NT2/D1 (cell line): ENCODE results near the gene PRKAG2.
"Not testable (repeated sequence)": the region's sequence is repeated elsewhere in the genome, so short reads cannot be mapped to it uniquely, and the experiment has no call there.

Experiments used
- DNase-seq: peaks from one replicate; pipeline ENCODE4 v3.0.0-alpha.2; 2011; ENCODE audit warnings: low read depth, low spot score
- H3K27me3 ChIP-seq: 2 replicates; pipeline ENCODE4 v1.6.0; 2011; ENCODE audit warnings: mild to moderate bottlenecking; ENCODE audit not compliant: insufficient read length, insufficient read depth
- H3K36me3 ChIP-seq: 2 replicates; pipeline ENCODE4 v1.6.1; 2011; ENCODE audit warnings: mild to moderate bottlenecking, low read length, mixed read lengths; ENCODE audit not compliant: insufficient read depth, insufficient read length
- H3K4me1 ChIP-seq: 2 replicates; pipeline ENCODE4 v1.5.1; 2011; ENCODE audit not compliant: insufficient read depth, insufficient read length
- H3K4me3 ChIP-seq: 2 replicates; pipeline ENCODE4 v1.5.1; 2011; ENCODE audit warnings: low read depth; ENCODE audit not compliant: insufficient read length
- H3K9ac ChIP-seq: 2 replicates; pipeline ENCODE4 v1.6.0; 2011; ENCODE audit warnings: low read depth; ENCODE audit not compliant: insufficient read length
- H3K9me3 ChIP-seq: 2 replicates; pipeline ENCODE4 v1.5.1; 2011; ENCODE audit warnings: mild to moderate bottlenecking, low read length; ENCODE audit not compliant: insufficient read depth
- SUZ12 ChIP-seq: IDR thresholded peaks from 2 replicates; pipeline ENCODE4 v1.6.1; 2011; ENCODE audit not compliant: insufficient read length, insufficient read depth; ENCODE audit errors: extremely low read depth
- YY1 ChIP-seq: IDR thresholded peaks from 2 replicates; pipeline ENCODE4 v1.6.1; 2011; ENCODE audit not compliant: insufficient read length, insufficient read depth
- ZNF274 ChIP-seq: IDR thresholded peaks from 2 replicates; pipeline ENCODE4 v1.6.1; 2011; ENCODE audit warnings: mild to moderate bottlenecking, low read depth, low read length

PRKAG2 gene

DNA sequence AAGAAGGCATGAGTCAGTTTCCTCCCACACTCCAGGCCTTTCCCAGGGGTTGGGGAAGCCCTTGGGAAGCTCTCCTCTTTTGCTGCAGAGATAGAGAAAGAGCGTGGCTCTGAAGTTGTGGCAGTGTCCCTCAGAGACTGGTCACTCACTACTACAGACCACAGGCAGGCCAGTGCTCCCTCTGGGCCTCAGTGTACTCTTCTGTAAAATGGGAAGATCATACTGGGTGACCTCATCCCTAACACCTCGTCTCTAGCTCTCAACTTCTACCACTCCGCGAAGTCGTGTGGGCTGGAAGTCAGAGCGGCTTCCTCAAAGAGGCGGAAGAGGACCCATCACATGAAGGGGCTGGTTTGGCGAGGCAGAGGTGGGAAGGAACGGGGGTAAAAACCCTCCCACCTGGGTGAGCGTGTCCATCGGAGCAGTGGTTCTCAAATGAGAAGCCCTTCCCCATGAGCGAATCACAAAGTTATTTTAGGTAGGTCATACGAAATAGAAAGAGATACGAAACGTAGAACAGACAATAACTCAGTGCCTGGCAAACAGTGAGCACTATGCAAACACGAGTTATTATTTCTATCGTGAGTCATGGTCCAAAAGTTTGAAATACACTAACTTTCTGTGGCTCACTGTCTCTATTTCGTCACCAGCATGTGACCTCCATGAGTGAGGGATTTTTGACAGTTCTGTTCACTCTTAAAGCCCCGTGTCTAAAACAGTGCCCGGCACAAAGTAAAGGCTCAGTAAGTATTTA, 32.7 kb downstream of the PRKAG2 start:
- TF ChIP-seq YY1 (no peak), SUZ12 (no peak), ZNF274 (no peak)
- no peaks in the 10 kb centered on the region for H3K36me3 ChIP-seq
- no peak overlapping the region for H3K9ac ChIP-seq
- H3K4me3 ChIP-seq, result no peak overlapping the region
- no peaks in the 10 kb centered on the region for H3K4me1 ChIP-seq
- H3K27me3 ChIP-seq, result no peaks in the 10 kb centered on the region
- DNase-seq, result no peak
- no peaks in the 10 kb centered on the region for H3K9me3 ChIP-seq

DNA sequence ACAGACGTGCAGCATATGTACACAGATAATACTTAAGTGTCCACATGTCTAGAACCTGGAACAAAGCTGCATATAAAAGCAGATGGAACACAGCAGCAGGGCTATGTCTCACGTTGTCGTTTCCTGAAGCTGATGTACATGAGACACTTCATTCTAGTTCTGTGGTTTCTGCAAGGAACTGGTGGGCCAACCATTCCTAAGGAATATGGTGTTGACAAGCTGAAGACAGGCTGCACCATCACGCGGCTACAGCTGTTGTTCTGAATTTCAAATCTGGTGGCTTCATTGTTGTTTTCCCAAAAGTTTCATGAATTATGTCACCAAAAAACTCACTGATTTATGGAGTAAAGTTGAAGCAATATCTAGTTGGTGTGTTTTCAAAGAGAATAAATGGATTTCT, 33.7 kb downstream of the PRKAG2 start:
- Histone ChIP-seq H3K9ac (no peak overlapping the region), H3K27me3 (no peaks in the 10 kb centered on the region), H3K4me3 (no peak overlapping the region), H3K36me3 (no peaks in the 10 kb centered on the region), H3K9me3 (no peaks in the 10 kb centered on the region), H3K4me1 (peaks cover 2% of the 10 kb centered on the region)
- no peak for TF ChIP-seq ZNF274
- TF ChIP-seq YY1, result no peak
- TF ChIP-seq SUZ12, result no peak
- no peak for DNase-seq

DNA sequence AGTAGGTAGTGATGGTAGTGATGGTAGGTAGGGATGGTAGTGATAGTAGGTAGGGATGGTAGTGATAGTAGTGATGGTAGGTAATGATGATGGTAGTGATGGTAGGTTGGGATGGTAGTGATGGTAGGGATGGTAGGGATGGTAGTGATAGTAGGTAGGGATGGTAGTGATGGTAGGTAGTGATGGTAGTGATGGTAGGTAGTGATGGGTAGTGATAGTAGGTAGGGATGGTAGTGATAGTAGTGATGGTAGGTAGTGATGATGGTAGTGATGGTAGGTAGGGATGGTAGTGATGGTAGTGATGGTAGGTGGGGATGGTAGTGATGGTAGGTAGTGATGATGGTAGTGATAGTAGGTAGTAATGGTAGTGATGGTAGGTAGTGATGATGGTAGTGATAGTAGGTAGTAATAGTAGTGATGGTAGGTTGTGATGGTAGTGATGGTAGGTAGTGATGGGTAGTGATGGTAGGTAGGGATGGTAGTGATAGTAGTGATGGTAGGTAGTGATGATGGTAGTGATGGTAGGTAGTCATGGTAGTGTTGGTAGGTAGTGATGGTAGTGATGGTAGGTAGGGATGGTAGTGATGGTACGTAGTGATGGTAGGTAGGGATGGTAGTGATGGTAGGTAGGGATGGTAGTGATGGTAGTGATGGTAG, 35.4 kb downstream of the PRKAG2 start:
- not testable (repeated sequence) for H3K36me3 ChIP-seq, H3K27me3 ChIP-seq, DNase-seq, H3K4me3 ChIP-seq, H3K9ac ChIP-seq, H3K9me3 ChIP-seq, H3K4me1 ChIP-seq

- Histone ChIP-seq H3K4me1 (peaks cover 10% of the 10 kb centered on the region), H3K27me3 (no peaks in the 10 kb centered on the region), H3K9ac (no peak overlapping the region), H3K9me3 (no peaks in the 10 kb centered on the region), H3K4me3 (no peak overlapping the region), H3K36me3 (no peaks in the 10 kb centered on the region)
- no peak for DNase-seq
- TF ChIP-seq SUZ12 (no peak), ZNF274 (no peak), YY1 (no peak)
Measured at GRCh38 chr7:151840088-151840910, 36.6 kb downstream of the PRKAG2 start.

DNA sequence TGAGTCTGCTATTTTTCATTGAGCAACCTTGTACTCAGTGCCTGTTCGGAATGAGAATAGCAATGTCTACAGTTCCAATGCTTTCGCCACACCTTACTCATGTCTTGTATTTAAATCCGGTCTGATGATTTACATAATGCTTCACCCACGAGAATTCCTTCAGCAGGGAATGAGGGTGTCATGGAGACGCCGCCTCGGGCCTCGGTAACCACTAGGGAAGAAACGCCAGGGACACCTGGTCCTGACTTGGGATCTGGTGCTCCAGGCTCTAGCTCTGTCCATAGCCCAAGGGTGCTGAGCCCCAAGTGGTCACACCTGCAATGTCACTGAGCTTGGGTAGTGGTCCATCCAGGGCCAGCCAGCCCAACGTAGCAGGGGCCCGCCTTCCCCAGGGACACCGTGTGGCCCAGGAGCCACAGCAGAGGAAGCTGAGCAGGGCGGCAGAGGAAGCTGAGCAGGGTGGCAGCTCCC, 37.4 kb downstream of the PRKAG2 start:
- Histone ChIP-seq H3K4me1 (peaks cover 10% of the 10 kb centered on the region), H3K9ac (no peak overlapping the region), H3K27me3 (no peaks in the 10 kb centered on the region), H3K9me3 (no peaks in the 10 kb centered on the region), H3K36me3 (no peaks in the 10 kb centered on the region), H3K4me3 (no peak overlapping the region)
- TF ChIP-seq ZNF274, result no peak
- TF ChIP-seq YY1, result no peak
- TF ChIP-seq SUZ12, result no peak
- no peak for DNase-seq

- no peaks in the 10 kb centered on the region for H3K36me3 ChIP-seq
- TF ChIP-seq YY1 (no peak), SUZ12 (no peak), ZNF274 (no peak)
- peaks cover 14% of the 10 kb centered on the region for H3K4me1 ChIP-seq
- H3K27me3 ChIP-seq, result no peaks in the 10 kb centered on the region
- H3K9me3 ChIP-seq, result no peaks in the 10 kb centered on the region
- H3K4me3 ChIP-seq, result no peak overlapping the region
- H3K9ac ChIP-seq, result no peak overlapping the region
- DNase-seq, result no peak
Measured at GRCh38 chr7:151838861-151839381, 38.0 kb downstream of the PRKAG2 start.

DNA sequence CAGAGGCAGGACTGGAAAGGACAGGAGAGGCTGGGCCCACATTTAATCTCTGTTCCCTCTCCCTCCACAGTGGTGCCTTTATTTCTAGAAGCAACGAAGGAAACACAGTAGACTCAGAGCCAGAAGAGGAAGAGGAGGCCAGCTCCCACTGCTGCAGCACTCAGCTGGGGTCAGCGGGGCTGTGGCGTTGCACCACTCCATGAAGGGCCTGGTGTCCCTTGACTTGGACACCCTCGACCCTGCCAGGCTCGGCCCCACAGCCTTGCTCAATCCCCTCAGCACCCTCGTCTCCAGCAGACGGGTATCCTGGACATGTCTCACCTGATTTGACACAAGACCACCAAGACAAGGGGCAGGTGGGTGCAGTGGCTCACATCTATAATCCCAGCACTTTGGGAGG, 38.8 kb downstream of the PRKAG2 start:
- no peak for TF ChIP-seq YY1
- TF ChIP-seq SUZ12, result no peak
- no peak for TF ChIP-seq ZNF274
- H3K9me3 ChIP-seq, result no peaks in the 10 kb centered on the region
- peaks cover 14% of the 10 kb centered on the region for H3K4me1 ChIP-seq
- no peak for DNase-seq
- H3K36me3 ChIP-seq, result no peaks in the 10 kb centered on the region
- H3K27me3 ChIP-seq, result no peaks in the 10 kb centered on the region
- H3K9ac ChIP-seq, result peak overlapping the region; percentile 44
- no peak overlapping the region for H3K4me3 ChIP-seq
